Activated T-helper 1 cell treated with anti-CD3 and anti-CD28 coated beads, Interleukin-12 subunit alpha, Interleukin-12 subunit beta, Interleukin-2, Interleukin-4 antibody, amounts not matched to agents 30 ng/mL and 10 ng/mL and 1 ng/mL, durations not matched to agents 14 hours and 24 hours and 36 hours (primary cell): Measurements from ENCODE around the gene SEZ6L2. TPM values are rescaled to one million over a fixed set of nuclear protein-coding genes. Genes with fewer than 3 reads are reported as not detected.

Experiments used
- total RNA-seq: library from RNA; stranded (reverse); gene quantifications from 2 replicates; pipeline ENCODE4 v1.2.3, GENCODE V29; 2022

The SEZ6L2 gene
- total RNA-seq, 1 donor from 2014 or later: 0.16 TPM

Other genes with a start within 250 kb of the SEZ6L2 start
- gene SPN, start 236.3 kb downstream of the SEZ6L2 start, total RNA-seq: 191 and 196 TPM in 2 replicates
- 6.3 and 6.5 TPM in 2 replicates for gene QPRT, start 220.4 kb downstream of the SEZ6L2 start, total RNA-seq
- 21.3 and 24.6 TPM in 2 replicates for gene C16orf54, start 153.6 kb downstream of the SEZ6L2 start, total RNA-seq
- not detected in 2 replicates for gene ZG16, start 121.3 kb downstream of the SEZ6L2 start, total RNA-seq
- 134 and 140 TPM in 2 replicates for gene KIF22, start 108.8 kb downstream of the SEZ6L2 start, total RNA-seq
- 365 and 380 TPM in 2 replicates for gene MAZ, start 93.0 kb downstream of the SEZ6L2 start, total RNA-seq
- gene PRRT2, start 87.4 kb downstream of the SEZ6L2 start, total RNA-seq: 1.0 and 1.3 TPM in 2 replicates
- gene PAGR1, start 83.4 kb downstream of the SEZ6L2 start, total RNA-seq: 29.2 and 30.8 TPM in 2 replicates
- gene MVP, start 79.1 kb downstream of the SEZ6L2 start, total RNA-seq: 117 and 124 TPM in 2 replicates
- 83.7 and 85.5 TPM in 2 replicates for gene CDIPT, start 36.3 kb downstream of the SEZ6L2 start, total RNA-seq
- 4.2 and 4.7 TPM in 2 replicates for gene ASPHD1, start 938 bp upstream of the SEZ6L2 start, total RNA-seq
- gene KCTD13, start 26.7 kb upstream of the SEZ6L2 start, total RNA-seq: 53.7 and 58.2 TPM in 2 replicates
- 41.5 and 43.7 TPM in 2 replicates for gene TMEM219, start 62.5 kb upstream of the SEZ6L2 start, total RNA-seq
- 38.5 and 39.7 TPM in 2 replicates for gene TAOK2, start 74.3 kb upstream of the SEZ6L2 start, total RNA-seq
- gene HIRIP3, start 96.1 kb upstream of the SEZ6L2 start, total RNA-seq: 48.8 and 50.1 TPM in 2 replicates
- gene INO80E, start 96.7 kb upstream of the SEZ6L2 start, total RNA-seq: 128 and 137 TPM in 2 replicates
- gene DOC2A, start 111.5 kb upstream of the SEZ6L2 start, total RNA-seq: 2.0 and 2.3 TPM in 2 replicates
- gene C16orf92, start 123.6 kb upstream of the SEZ6L2 start, total RNA-seq: not detected in 2 replicates
- 1.6 and 1.9 TPM in 2 replicates for gene TLCD3B, start 131.7 kb upstream of the SEZ6L2 start, total RNA-seq
- 1,715 and 1,718 TPM in 2 replicates for gene ALDOA, start 166.2 kb upstream of the SEZ6L2 start, total RNA-seq
- gene PPP4C, start 176.4 kb upstream of the SEZ6L2 start, total RNA-seq: 133 and 147 TPM in 2 replicates
- 1.6 and 1.8 TPM in 2 replicates for gene TBX6, start 192.4 kb upstream of the SEZ6L2 start, total RNA-seq
- 14.5 and 15.1 TPM in 2 replicates for gene YPEL3, start 196.7 kb upstream of the SEZ6L2 start, total RNA-seq
- 4.3 and 6.3 TPM in 2 replicates for gene GDPD3, start 214.0 kb upstream of the SEZ6L2 start, total RNA-seq
- gene MAPK3, start 223.7 kb upstream of the SEZ6L2 start, total RNA-seq: 53.7 and 58.3 TPM in 2 replicates